ENCODE measurements around the gene OTOP2. TPM values are rescaled to one million over a fixed set of nuclear protein-coding genes. Genes with fewer than 3 reads are reported as not detected.
A peak's percentile ranks its signal among the peaks of the same experiment; 100 is the strongest.

The OTOP2 gene
- total RNA-seq, 2 donors from 2014 or later, result not detected

DNA sequence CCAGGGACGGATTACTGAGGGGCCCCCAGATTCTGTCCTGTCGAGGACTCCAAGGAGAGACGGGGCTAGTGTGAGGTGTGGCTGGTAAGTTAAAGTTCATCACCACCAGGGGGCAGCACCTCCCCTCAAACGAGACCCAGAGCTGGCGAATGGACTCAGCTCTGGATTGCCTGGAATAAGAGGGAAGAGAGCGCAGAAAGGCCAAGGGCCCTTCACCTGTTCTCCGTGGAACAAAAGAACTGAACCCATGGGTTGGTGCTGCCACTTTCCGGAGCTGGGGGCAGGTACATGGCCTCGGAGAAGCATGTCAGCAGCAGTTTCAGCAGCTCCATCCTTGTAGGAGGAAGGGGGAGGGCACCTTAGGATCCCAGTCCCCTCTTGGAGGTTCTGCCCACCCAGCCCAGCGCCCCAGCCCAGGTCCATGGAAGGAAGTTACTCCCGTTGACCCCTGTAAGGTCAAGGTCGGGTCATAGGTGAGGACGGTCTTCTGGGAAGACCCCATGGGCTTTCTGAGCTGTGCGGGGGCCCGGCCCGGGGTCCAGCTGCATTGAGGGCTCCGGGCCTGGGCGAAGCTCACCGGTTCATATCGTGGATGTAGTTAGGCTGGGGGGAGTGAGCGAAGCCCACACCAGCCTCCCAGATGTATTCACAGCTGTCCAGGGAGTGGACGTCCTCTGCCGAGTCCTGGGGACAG lies 37.7 kb downstream of the OTOP2 start:
- TF ChIP-seq, protein P1, sequence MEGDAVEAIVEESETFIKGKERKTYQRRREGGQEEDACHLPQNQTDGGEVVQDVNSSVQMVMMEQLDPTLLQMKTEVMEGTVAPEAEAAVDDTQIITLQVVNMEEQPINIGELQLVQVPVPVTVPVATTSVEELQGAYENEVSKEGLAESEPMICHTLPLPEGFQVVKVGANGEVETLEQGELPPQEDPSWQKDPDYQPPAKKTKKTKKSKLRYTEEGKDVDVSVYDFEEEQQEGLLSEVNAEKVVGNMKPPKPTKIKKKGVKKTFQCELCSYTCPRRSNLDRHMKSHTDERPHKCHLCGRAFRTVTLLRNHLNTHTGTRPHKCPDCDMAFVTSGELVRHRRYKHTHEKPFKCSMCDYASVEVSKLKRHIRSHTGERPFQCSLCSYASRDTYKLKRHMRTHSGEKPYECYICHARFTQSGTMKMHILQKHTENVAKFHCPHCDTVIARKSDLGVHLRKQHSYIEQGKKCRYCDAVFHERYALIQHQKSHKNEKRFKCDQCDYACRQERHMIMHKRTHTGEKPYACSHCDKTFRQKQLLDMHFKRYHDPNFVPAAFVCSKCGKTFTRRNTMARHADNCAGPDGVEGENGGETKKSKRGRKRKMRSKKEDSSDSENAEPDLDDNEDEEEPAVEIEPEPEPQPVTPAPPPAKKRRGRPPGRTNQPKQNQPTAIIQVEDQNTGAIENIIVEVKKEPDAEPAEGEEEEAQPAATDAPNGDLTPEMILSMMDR (IDR thresholded peaks at IDR 0.05), result peak; percentile 68 to 84 (median 79)
- TF ChIP-seq POLR2A (IDR thresholded peaks at IDR 0.05), result no peak
- intact Hi-C loops (cut with DNase I), result loop anchor here (5.0 kb wide), 1 partner anchor 50 kb away; the partner anchor contains the start of gene MRPL58
- Histone ChIP-seq H3K4me3 (no peak overlapping the region), H3K4me1 (peaks cover 17% of the 10 kb centered on the region), H3K36me3 (replicated peaks in 1 of 2; ENCODE audit: insufficient read depth in 1 of 2, low read depth in 2 of 2) (peaks cover 4 to 9% of the 10 kb centered on the region in 2 donors), H3K27ac (peak overlapping the region in 1 of 4 donors; percentile 14), H3K27me3 (no peaks in the 10 kb centered on the region), H3K9me3 (no peaks in the 10 kb centered on the region)
- peak; percentile 90 to 93 (median 92) for DNase-seq
- WGBS, 2 donors, result 29 to 47% methylated on average over 12 to 23 of the region's 23 CpGs
- peak; percentile 87 for ATAC-seq

DNA sequence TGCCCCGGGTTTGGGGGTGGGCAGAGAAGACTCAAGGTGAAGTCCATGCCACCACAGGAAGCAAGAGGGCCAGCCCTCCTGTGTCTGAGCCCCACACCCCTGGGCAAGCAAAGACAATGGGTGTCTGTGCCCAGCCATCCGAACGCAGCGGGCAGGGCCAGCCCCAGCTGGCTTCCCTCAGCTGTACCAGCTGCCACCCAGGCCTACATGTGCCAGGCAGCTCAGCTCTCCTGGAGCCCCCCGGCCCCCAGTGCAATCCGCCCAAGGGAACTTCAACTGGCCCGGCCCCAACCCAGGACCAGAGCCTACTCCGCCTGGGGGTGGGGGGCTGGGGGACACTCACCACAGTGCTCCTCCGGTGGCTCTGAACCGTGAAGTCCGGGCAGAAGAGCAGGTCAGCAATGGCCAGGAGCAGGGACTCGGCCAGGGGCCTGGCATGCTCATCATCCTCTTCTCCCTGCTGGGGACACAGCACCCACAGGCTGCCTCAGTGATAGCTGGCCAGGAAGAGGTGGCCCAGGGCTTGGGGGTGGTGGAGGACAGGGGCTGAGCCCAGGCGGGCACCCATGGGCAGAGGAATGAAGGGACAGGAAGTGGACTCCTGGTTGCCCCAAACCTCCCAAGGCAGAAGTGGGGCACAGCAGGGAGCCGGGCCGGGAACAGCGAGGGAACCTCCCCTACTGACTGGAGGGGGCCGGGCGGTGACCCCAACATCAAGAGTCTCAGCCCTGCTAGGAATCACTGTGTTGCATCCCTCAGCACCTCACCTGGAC lies 38.7 kb downstream of the OTOP2 start:
- Histone ChIP-seq H3K27ac (no peak overlapping the region), H3K27me3 (no peaks in the 10 kb centered on the region), H3K9me3 (no peaks in the 10 kb centered on the region), H3K4me3 (no peak overlapping the region), H3K36me3 (replicated peaks in 1 of 2; ENCODE audit: insufficient read depth in 1 of 2, low read depth in 2 of 2) (peaks cover 4 to 8% of the 10 kb centered on the region in 2 donors), H3K4me1 (peaks cover 20% of the 10 kb centered on the region)
- no peak for TF ChIP-seq POLR2A (IDR thresholded peaks at IDR 0.05)
- 76 to 89% methylated on average over 7 to 18 of the region's 18 CpGs for WGBS, 2 donors
- ATAC-seq (no peak), DNase-seq (no peak)
- intact Hi-C loops (cut with DNase I), result loop anchor here (5.0 kb wide), 1 partner anchor 49 kb away; the partner anchor contains the start of gene MRPL58

DNA sequence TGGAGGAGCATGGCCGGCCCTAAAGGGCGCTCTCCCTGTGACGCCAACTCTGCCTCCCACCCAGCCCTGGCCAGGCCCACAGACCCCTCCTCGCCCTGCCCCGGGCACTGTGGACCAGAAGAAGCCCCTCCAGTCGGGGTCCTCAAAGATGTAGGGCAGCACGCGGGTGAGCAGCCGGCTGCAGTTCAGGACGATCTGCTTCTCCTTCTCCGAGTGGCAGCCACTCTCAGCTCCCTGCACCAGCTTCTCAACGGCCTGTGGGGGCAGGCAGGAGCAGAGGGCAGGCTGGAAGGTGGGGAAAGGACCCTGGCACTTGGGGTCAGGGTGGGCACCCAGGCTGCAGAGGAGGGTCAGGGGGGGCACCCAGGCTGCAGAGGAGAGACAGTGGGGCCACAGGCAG lies 39.6 kb downstream of the OTOP2 start:
- Histone ChIP-seq H3K4me3 (no peak overlapping the region), H3K27ac (no peak overlapping the region), H3K36me3 (replicated peaks in 1 of 2; ENCODE audit: insufficient read depth in 1 of 2, low read depth in 2 of 2) (peaks cover 0 to 8% of the 10 kb centered on the region in 2 donors), H3K4me1 (peaks cover 29% of the 10 kb centered on the region), H3K9me3 (no peaks in the 10 kb centered on the region), H3K27me3 (no peaks in the 10 kb centered on the region)
- TF ChIP-seq, protein P1 (IDR thresholded peaks at IDR 0.05), result no peak
- TF ChIP-seq POLR2A (IDR thresholded peaks at IDR 0.05), result no peak
- ATAC-seq (no peak), DNase-seq (no peak)
- intact Hi-C loops (cut with DNase I), result loop anchor here (5.0 kb wide), 1 partner anchor 49 kb away; the partner anchor contains the start of gene MRPL58
- WGBS, 2 donors, result 70% methylated on average over 12 of the region's 12 CpGs; no CpG with 5 or more reads in 1 of the 2 donors

DNA sequence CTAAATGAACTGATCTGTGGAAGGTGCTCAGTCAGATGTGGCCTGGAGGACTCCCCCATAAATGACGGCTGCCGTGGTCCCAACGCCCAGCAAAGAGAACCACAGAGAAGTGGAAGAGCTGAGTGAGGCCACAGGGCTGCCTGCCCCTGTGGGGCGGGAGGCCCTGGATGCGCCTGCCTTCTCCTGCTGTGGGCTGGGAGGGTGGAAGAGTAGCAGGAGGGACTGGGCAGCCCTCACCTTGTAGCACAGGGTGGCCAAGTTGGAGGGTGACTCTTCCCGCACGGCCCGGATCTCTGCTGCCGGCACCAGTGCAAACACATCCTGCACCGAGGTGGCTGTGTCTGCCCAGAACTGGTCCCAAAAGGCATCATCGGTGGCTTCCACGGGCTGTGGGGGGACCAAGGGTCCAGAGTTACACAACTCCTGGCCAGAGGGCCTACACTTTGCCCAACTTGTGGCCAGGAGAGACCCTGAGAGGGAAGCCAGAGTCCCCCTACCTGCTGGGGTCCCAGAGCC lies 40.2 kb downstream of the OTOP2 start:
- Histone ChIP-seq H3K27ac (no peak overlapping the region), H3K4me3 (no peak overlapping the region), H3K27me3 (no peaks in the 10 kb centered on the region), H3K9me3 (no peaks in the 10 kb centered on the region), H3K4me1 (peaks cover 35% of the 10 kb centered on the region), H3K36me3 (replicated peaks in 1 of 2; ENCODE audit: insufficient read depth in 1 of 2, low read depth in 2 of 2) (peaks cover 0 to 8% of the 10 kb centered on the region in 2 donors)
- no peak for DNase-seq
- TF ChIP-seq, protein P1 (IDR thresholded peaks at IDR 0.05), result no peak
- TF ChIP-seq POLR2A (IDR thresholded peaks at IDR 0.05), result no peak
- intact Hi-C loops (cut with DNase I), result loop anchor here (5.0 kb wide), 1 partner anchor 48 kb away; the partner anchor contains the start of gene MRPL58
- no peak for ATAC-seq
- 76 to 77% methylated on average over 5 to 12 of the region's 12 CpGs for WGBS, 2 donors
